Fibroblast of lung (primary cell): ENCODE results near the gene NOL4L. TPM values are rescaled to one million over a fixed set of nuclear protein-coding genes. Genes with fewer than 3 reads are reported as not detected.

Experiments used
- DNase-seq, 2 donors: peaks; one replicate each; pipeline versions ENCODE4 v3.0.0 to v3.0.0-alpha.2; 2010; ENCODE audit warnings: low read depth in 2 of 2
- H2AFZ ChIP-seq: 2 replicates; pipeline ENCODE4 v1.5.1; 2012; ENCODE audit warnings: low read length, control low read depth, inconsistent platforms
- H3K27ac ChIP-seq: 2 replicates; pipeline ENCODE4 v1.5.1; 2011; ENCODE audit warnings: low read length, control low read depth; ENCODE audit not compliant: insufficient read depth
- H3K27me3 ChIP-seq: 2 replicates; pipeline ENCODE4 v1.5.1; 2011; ENCODE audit warnings: mild to moderate bottlenecking, low read length; ENCODE audit not compliant: control insufficient read depth, insufficient read depth
- H3K36me3 ChIP-seq: 2 replicates; pipeline ENCODE4 v1.5.1; 2011; ENCODE audit warnings: low read length; ENCODE audit not compliant: control insufficient read depth, insufficient read depth
- H3K4me1 ChIP-seq: 2 replicates; pipeline ENCODE4 v1.5.1; 2011; ENCODE audit warnings: low read length; ENCODE audit not compliant: control insufficient read depth, insufficient read depth; ENCODE audit errors: extremely low read depth
- H3K4me2 ChIP-seq: 2 replicates; pipeline ENCODE4 v1.5.1; 2011; ENCODE audit warnings: low read length, control low read depth; ENCODE audit not compliant: insufficient read depth; ENCODE audit errors: extremely low read depth
- H3K4me3 ChIP-seq, 4 experiments: fragments of 200-600 bp in 1 of 4; sonication (generic) in 1 of 4; replicated peaks in 1 of 4; 2 replicates each; pipeline ENCODE4 v1.5.1; 2011 to 2016; ENCODE audit warnings: low read length in 4 of 4, low read depth in 3 of 4, mild to moderate bottlenecking in 3 of 4, control low read depth in 2 of 4, inconsistent platforms in 1 of 4, mixed read lengths in 1 of 4; ENCODE audit not compliant: insufficient read depth in 1 of 4; ENCODE audit errors: control extremely low read depth in 1 of 4
- H3K79me2 ChIP-seq: 2 replicates; pipeline ENCODE4 v1.5.1; 2012; ENCODE audit warnings: mild to moderate bottlenecking, low read length, inconsistent platforms; ENCODE audit not compliant: control insufficient read depth, insufficient read depth
- H3K9ac ChIP-seq: 2 replicates; pipeline ENCODE4 v1.5.1; 2011; ENCODE audit warnings: mild to moderate bottlenecking, low read length, control low read depth; ENCODE audit not compliant: insufficient read depth
- H3K9me3 ChIP-seq: 2 replicates; pipeline ENCODE4 v1.5.1; 2012; ENCODE audit warnings: low read depth, low read length; ENCODE audit not compliant: control insufficient read depth, insufficient read depth
- H4K20me1 ChIP-seq: 2 replicates; pipeline ENCODE4 v1.5.1; 2011; ENCODE audit warnings: low read length; ENCODE audit not compliant: control insufficient read depth, insufficient read depth; ENCODE audit errors: extremely low read depth
- EZH2 ChIP-seq: IDR thresholded peaks from 2 replicates; pipeline ENCODE4 v1.5.1; 2012; ENCODE audit warnings: low read length, control low read depth, mild to moderate bottlenecking; ENCODE audit errors: missing control alignments
- polyA plus RNA-seq, 2 donors: library from polyadenylated mRNA; depleted of rRNA in 1 of 2; stranded (reverse) in 1 of 2; unstranded in 1 of 2; fragments of >200 nt; gene quantifications; 2 replicates each; pipeline ENCODE4 v1.2.1, GENCODE V29; 2011 to 2012; ENCODE audit warnings: missing spikeins in 1 of 2
- total RNA-seq: library from RNA; depleted of rRNA; stranded (reverse); fragments of >200 nt; gene quantifications from 2 replicates; pipeline ENCODE4 v1.2.1, GENCODE V29; 2014
- TF ChIP-seq, protein P1 (sequence below), 2 donors: IDR thresholded peaks in 1 of 2; conservative IDR thresholded peaks in 1 of 2; 1 replicate in 1 of 2; 2 replicates in 1 of 2; pipeline ENCODE4 v1.5.1; 2011 to 2012; ENCODE audit warnings: low read length in 2 of 2, control low read depth in 1 of 2, inconsistent platforms in 1 of 2, low read depth in 1 of 2, mild to moderate bottlenecking in 1 of 2

The NOL4L gene
- total and polyA plus RNA-seq, 2 donors (not counting 1 experiment from before 2014, with no cell fraction given), result 3.2 to 4.0 TPM

DNA sequence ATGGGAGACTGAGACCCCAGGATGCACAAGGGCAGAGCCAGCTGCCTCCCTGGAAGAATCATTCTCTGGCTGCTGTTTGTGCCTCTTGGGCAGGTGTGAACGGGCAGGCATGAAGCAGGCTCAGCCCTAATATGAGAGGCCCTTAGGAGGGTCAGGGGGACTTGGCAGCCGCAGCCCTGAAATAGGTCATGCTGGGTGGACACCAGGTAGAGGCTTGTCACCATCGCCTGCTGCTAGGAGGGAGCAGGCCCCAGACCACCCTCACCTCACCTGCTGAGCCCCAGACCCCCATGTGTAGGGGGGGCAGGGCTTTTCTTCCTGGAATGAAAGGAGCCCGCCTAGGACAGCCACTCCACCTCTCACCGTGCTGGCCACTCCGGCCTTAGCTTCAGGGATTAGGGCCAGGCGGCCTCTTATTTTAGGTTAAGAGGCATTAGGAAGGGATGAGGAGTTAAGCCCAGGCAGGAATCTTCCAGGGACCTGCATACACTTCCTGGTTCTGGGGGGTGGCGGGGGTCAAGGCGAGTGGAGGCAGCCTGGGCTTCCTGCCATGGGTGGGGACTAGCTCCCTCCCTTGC lies 134.6 kb downstream of the NOL4L start:
- Histone ChIP-seq H2AFZ (no peak overlapping the region), H3K27ac (no peak overlapping the region), H3K4me3 (no peak overlapping the region), H3K9me3 (no peaks in the 10 kb centered on the region), H3K9ac (no peak overlapping the region), H4K20me1 (no peaks in the 10 kb centered on the region), H3K4me2 (no peak overlapping the region), H3K4me1 (no peaks in the 10 kb centered on the region), H3K27me3 (no peaks in the 10 kb centered on the region), H3K79me2 (no peaks in the 10 kb centered on the region), H3K36me3 (peaks cover 23% of the 10 kb centered on the region)
- DNase-seq, result no peak
- TF ChIP-seq EZH2, result no peak
- TF ChIP-seq, protein P1, sequence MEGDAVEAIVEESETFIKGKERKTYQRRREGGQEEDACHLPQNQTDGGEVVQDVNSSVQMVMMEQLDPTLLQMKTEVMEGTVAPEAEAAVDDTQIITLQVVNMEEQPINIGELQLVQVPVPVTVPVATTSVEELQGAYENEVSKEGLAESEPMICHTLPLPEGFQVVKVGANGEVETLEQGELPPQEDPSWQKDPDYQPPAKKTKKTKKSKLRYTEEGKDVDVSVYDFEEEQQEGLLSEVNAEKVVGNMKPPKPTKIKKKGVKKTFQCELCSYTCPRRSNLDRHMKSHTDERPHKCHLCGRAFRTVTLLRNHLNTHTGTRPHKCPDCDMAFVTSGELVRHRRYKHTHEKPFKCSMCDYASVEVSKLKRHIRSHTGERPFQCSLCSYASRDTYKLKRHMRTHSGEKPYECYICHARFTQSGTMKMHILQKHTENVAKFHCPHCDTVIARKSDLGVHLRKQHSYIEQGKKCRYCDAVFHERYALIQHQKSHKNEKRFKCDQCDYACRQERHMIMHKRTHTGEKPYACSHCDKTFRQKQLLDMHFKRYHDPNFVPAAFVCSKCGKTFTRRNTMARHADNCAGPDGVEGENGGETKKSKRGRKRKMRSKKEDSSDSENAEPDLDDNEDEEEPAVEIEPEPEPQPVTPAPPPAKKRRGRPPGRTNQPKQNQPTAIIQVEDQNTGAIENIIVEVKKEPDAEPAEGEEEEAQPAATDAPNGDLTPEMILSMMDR (conservative IDR thresholded peaks at IDR 0.05 in 1 of 2, IDR thresholded peaks at IDR 0.05 in 1 of 2; ENCODE audit: low read depth in 1 of 2, low read length in 2 of 2), result no peak

DNA sequence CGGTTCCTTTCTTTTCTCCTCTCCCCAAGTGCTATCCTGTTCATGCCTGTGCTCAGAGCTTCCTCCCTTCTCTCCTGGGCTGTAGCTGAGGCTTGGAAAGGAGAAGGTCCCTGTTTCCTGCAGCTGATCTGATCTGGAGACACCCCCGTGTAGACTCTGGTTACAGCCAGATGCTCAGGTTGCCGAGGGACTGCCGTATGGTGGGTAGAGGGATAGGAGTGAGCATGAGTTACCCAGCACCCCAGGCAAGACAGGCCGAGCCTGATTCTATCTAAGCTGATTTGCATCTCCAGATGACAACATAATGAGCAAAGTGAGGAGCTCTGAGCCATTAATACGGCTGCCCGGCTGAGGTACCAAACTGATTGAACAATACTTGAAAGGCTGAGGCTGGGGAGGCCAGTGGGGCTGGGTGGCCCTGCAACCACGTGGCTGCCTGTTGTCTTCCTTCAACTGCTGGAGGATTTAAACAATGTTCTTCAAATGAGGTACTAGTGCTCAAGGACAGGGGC lies 135.2 kb downstream of the NOL4L start:
- Histone ChIP-seq H3K27me3 (no peaks in the 10 kb centered on the region), H3K4me2 (no peak overlapping the region), H3K36me3 (peaks cover 25% of the 10 kb centered on the region), H3K9me3 (no peaks in the 10 kb centered on the region), H3K9ac (no peak overlapping the region), H3K79me2 (no peaks in the 10 kb centered on the region), H4K20me1 (no peaks in the 10 kb centered on the region), H3K4me3 (no peak overlapping the region), H3K27ac (no peak overlapping the region), H3K4me1 (no peaks in the 10 kb centered on the region), H2AFZ (no peak overlapping the region)
- TF ChIP-seq, protein P1 (conservative IDR thresholded peaks at IDR 0.05 in 1 of 2, IDR thresholded peaks at IDR 0.05 in 1 of 2; ENCODE audit: low read depth in 1 of 2, low read length in 2 of 2), result no peak
- no peak for TF ChIP-seq EZH2
- no peak for DNase-seq

DNA sequence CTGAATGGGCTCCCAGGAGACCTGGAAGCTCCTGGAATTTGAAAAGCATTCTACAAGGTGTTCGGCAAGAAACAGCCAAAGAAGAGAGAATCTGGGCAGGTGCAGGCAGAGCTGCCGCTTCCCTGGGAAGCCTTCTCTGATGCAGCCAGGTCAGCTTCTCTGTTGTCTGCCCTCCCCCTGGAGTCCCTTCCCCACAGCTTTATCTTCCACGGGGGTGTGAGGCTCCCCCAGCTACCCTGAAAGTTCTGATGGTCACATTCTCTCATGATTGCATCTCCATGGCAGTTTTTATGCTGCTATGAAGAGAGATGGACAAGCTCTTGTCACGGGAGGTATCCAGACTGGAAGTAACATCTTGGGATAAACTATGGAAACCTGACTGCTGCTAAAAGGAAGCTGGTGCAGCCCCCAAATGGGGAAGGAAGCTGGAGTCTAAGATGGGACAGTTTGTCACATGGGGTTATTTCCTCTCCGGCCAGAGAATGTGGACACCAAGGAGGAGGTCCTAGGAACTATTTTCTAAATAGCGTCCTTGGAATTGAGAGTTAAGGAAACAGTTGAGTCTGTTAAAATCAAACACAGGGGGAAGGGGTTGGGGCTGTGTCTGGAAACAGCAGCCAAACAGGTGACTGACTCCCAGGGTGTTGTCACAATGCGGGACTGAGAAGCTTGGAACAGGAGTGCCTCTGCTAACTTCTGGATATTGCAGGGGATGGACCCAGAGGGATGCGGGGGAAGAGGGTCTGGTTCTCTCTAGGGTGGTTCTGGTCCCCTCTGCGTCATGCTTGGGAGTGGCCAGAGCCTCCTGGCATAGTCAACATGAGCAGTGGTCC lies 135.9 kb downstream of the NOL4L start:
- H3K4me1 ChIP-seq, result no peaks in the 10 kb centered on the region
- H3K27me3 ChIP-seq, result no peaks in the 10 kb centered on the region
- no peak overlapping the region for H3K4me2 ChIP-seq
- no peak overlapping the region for H3K9ac ChIP-seq
- no peak for DNase-seq
- H3K4me3 ChIP-seq, result no peak overlapping the region
- H2AFZ ChIP-seq, result no peak overlapping the region
- H3K36me3 ChIP-seq, result peaks cover 23% of the 10 kb centered on the region
- no peaks in the 10 kb centered on the region for H3K9me3 ChIP-seq
- no peaks in the 10 kb centered on the region for H3K79me2 ChIP-seq
- H3K27ac ChIP-seq, result no peak overlapping the region
- no peaks in the 10 kb centered on the region for H4K20me1 ChIP-seq
- TF ChIP-seq, protein P1 (conservative IDR thresholded peaks at IDR 0.05 in 1 of 2, IDR thresholded peaks at IDR 0.05 in 1 of 2; ENCODE audit: low read depth in 1 of 2, low read length in 2 of 2), result no peak
- TF ChIP-seq EZH2, result no peak
